Kidney (tissue), 14 donors: ENCODE measurements around the gene LRRC27. TPM values are rescaled to one million over a fixed set of nuclear protein-coding genes. Genes with fewer than 3 reads are reported as not detected.

ENCODE experiments used
- DNase-seq, 5 donors: peaks; one replicate each; pipeline ENCODE4 v3.0.0-alpha.2; 2013 to 2020
- FAIRE-seq: peaks from 2 replicates; lab custom pipeline; 2012; peaks lifted over from hg19 to GRCh38; lab: Jason Lieb, UNC
- H3K27ac ChIP-seq, 2 donors: one replicate each; pipeline ENCODE4 v1.7.0; 2013; ENCODE audit warnings: low read depth in 2 of 2, low read length in 2 of 2, inconsistent platforms in 1 of 2
- H3K27me3 ChIP-seq: one replicate; pipeline ENCODE4 v1.7.1; 2013; ENCODE audit warnings: low read length, inconsistent platforms; ENCODE audit not compliant: control insufficient read depth, insufficient read depth
- H3K36me3 ChIP-seq, 3 donors: one replicate each; pipeline versions ENCODE4 v1.7.0 to v1.7.1; 2013; ENCODE audit warnings: low read length in 3 of 3, control low read depth in 1 of 3, inconsistent platforms in 1 of 3; ENCODE audit not compliant: insufficient read depth in 3 of 3, control insufficient read depth in 2 of 3
- H3K4me1 ChIP-seq, 3 donors: one replicate each; pipeline versions ENCODE4 v1.7.0 to v1.7.1; 2013; ENCODE audit warnings: low read length in 3 of 3, inconsistent platforms in 1 of 3, low read depth in 1 of 3; ENCODE audit not compliant: control insufficient read depth in 2 of 3, insufficient read depth in 2 of 3
- H3K4me3 ChIP-seq, 3 donors: one replicate each; pipeline versions ENCODE4 v1.7.0 to v1.8.1; 2013; ENCODE audit warnings: low read length in 3 of 3, control low read depth in 1 of 3, inconsistent platforms in 1 of 3
- H3K9ac ChIP-seq, 3 donors: one replicate each; pipeline versions ENCODE4 v1.7.0 to v1.7.1; 2013; ENCODE audit warnings: low read length in 3 of 3, control low read depth in 1 of 3, inconsistent platforms in 1 of 3
- H3K9me3 ChIP-seq, 3 donors: one replicate each; pipeline versions ENCODE4 v1.7.0 to v1.7.1; 2013; ENCODE audit warnings: low read length in 3 of 3, control low read depth in 1 of 3, inconsistent platforms in 1 of 3; ENCODE audit not compliant: control insufficient read depth in 2 of 3, insufficient read depth in 1 of 3
- intact Hi-C: fragments of 100-400 bp; cut with DNase I; formaldehyde crosslinking; loops from one replicate; pipeline ENCODE4 v1.11.1; 2022
- polyA plus RNA-seq: library from polyadenylated mRNA; stranded (reverse); fragments of 350-450 nt; fragmentation: Illumina TruSeq; extraction: RNeasy Lipid Tissue Mini Kit (QIAGEN cat#74804); gene quantifications from one replicate; pipeline ENCODE4 v1.2.3, GENCODE V29; 2014; ENCODE audit warnings: low read depth, low replicate concordance; ENCODE audit not compliant: insufficient read depth
- total RNA-seq: library from RNA; stranded (reverse); fragmentation: NEBNext Ultra II Directional; extraction: Animal tissue kit (Norgen Biotek cat#: 25700); gene quantifications from one replicate; pipeline ENCODE4 v1.2.1, GENCODE V29; 2021
- TF ChIP-seq, protein P1 (sequence below): IDR thresholded peaks from 3 replicates; pipeline ENCODE4 v1.5.1; 2012; ENCODE audit warnings: mild to moderate bottlenecking, moderate library complexity, borderline replicate concordance; ENCODE audit not compliant: insufficient read depth; ENCODE audit errors: extremely low read depth
- donor health status: control.
- donor health status: control.
- donor health status: control.
- donor health status: control.
- donor health status: control.
- donor health status: DM: yes; HTN: yes; CAD: no.
- donor health status: Normal renal cell carcinoma (clear cell type).

The LRRC27 gene
- total and polyA plus RNA-seq, 2 donors from 2014 or later: 14.4 to 14.6 TPM

DNA sequence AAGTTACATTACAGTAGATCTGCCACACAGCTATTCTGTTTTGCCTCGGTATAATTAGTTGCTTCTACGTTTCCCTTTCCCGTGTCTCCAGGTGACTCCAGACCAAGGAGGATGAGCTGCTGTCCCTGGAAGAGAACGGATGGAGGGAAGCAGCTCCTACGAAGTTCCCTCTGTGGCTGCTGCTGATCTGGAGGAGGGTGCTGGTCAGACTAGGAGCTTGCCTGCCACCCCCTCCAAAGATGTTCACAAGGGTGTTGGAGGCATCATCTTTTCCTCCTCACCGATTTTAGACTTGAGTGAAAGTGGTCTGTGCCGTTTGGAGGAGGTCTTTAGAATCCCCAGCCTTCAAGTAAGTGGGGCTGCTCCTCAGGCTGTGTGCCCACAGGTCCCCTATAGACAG, 1.4 kb downstream of the LRRC27 start:
- intact Hi-C loops: no loop called here
- H3K27ac ChIP-seq: no peak overlapping the region
- no peaks in the 10 kb centered on the region for H3K27me3 ChIP-seq
- H3K4me3 ChIP-seq: no peak overlapping the region
- H3K9me3 ChIP-seq: no peaks in the 10 kb centered on the region
- peaks cover 0 to 11% (median 4%) of the 10 kb centered on the region in 3 donors for H3K4me1 ChIP-seq
- no peaks in the 10 kb centered on the region for H3K36me3 ChIP-seq
- TF ChIP-seq, protein P1, sequence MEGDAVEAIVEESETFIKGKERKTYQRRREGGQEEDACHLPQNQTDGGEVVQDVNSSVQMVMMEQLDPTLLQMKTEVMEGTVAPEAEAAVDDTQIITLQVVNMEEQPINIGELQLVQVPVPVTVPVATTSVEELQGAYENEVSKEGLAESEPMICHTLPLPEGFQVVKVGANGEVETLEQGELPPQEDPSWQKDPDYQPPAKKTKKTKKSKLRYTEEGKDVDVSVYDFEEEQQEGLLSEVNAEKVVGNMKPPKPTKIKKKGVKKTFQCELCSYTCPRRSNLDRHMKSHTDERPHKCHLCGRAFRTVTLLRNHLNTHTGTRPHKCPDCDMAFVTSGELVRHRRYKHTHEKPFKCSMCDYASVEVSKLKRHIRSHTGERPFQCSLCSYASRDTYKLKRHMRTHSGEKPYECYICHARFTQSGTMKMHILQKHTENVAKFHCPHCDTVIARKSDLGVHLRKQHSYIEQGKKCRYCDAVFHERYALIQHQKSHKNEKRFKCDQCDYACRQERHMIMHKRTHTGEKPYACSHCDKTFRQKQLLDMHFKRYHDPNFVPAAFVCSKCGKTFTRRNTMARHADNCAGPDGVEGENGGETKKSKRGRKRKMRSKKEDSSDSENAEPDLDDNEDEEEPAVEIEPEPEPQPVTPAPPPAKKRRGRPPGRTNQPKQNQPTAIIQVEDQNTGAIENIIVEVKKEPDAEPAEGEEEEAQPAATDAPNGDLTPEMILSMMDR: no peak
- DNase-seq: no peak
- no peak overlapping the region for H3K9ac ChIP-seq
- no peak for FAIRE-seq

DNA sequence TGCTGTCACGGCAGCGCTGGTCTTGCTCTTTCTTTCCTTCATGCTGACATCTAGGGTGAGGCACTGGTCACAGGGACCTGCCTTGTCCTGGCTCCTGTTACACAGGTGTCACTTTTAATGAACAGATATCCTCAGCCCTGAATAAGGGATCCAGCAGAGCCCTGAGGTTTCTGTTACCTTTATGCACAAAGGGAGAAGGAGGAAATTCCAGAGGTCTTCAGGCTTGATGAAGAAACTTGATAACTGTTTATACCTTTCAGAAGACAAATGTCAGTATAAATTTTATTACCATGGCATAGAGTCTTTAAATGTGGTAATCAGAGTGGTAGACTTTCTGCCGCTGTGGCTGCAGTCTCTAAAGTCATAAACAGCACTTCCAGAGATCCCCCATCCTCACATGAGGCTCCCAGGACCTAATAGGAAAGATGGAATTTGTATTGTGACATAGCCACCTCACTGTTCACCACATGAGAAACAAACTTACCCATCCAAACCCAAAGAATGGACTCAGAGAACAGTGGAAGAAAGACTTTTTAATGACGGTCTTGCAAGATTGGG, 2.7 kb downstream of the LRRC27 start:
- Histone ChIP-seq H3K9ac (no peak overlapping the region), H3K27me3 (no peaks in the 10 kb centered on the region), H3K36me3 (no peaks in the 10 kb centered on the region), H3K27ac (no peak overlapping the region), H3K4me3 (no peak overlapping the region), H3K9me3 (no peaks in the 10 kb centered on the region), H3K4me1 (peaks cover 0 to 8% (median 1%) of the 10 kb centered on the region in 3 donors)
- peak in 2 of 5 donors; percentile 68 to 69 for DNase-seq
- intact Hi-C loops: no loop called here
- TF ChIP-seq, protein P1: no peak
- no peak for FAIRE-seq

DNA sequence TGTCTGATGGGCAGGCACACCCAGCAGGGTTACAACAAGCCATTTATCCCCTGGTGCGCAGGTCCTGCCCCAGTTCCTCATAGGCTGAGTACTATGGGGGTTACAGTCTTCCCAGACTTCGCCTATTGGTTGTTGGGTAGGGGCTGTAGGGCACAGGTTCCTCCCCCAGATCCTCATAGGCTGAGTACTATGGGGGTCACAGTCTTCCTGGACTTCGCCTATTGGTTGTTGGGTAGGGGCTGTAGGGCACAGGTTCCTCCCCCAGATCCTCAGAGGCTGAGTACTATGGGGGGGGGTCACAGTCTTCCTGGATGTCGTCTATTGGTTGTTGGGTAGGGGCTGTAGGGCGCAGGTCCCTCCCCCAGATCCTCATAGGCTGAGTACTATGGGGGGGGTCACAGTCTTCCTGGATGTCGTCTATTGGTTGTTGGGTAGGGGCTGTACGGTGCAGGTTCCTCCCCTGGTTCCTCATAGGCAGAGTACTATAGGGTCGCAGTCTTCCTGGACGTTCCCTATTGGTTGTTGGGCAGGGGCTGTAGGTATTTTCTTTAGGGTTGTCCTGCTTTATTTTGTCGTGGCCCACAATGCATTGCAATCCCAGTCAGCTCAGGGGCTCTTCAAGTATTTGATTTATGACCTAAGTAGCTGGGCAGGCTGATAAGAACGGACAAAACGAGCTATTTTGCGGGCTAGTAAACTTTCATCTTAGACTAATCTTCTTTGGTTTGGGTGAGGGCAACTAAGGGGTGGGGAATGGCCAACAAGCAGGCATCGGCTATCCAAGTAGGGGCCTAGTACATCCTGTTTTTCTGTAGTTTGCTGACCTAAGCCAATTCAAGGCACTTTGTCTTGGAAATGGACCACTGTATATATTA, 3.4 kb downstream of the LRRC27 start:
- peak in 1 of 5 donors; percentile 34 for DNase-seq
- FAIRE-seq: no peak
- Histone ChIP-seq H3K4me3 (no peak overlapping the region), H3K9me3 (no peaks in the 10 kb centered on the region), H3K27ac (no peak overlapping the region), H3K27me3 (no peaks in the 10 kb centered on the region), H3K4me1 (peaks cover 0 to 8% (median 0%) of the 10 kb centered on the region in 3 donors), H3K36me3 (no peaks in the 10 kb centered on the region), H3K9ac (no peak overlapping the region)
- intact Hi-C loops: no loop called here
- TF ChIP-seq, protein P1: no peak
